ENCODE data around the gene PODN.

Gene PODN

GRCh38 chr1:53133261-53134041, 71.4 kb downstream of the PODN start:
- no peak for DNase-seq (ENCODE audit: low read depth in 2 of 2)

- DNase-seq (ENCODE audit: low read depth in 2 of 2), result no peak
Measured at GRCh38 chr1:53134042-53134485, 72.1 kb downstream of the PODN start.

Measured in activated CD8-positive, alpha-beta memory T cell treated with anti-CD3 and anti-CD28 coated beads for 4 hours (primary cell).